HepG2 (cell line): Measurements from ENCODE around the gene CES3. TPM values are rescaled to one million over a fixed set of nuclear protein-coding genes. Genes with fewer than 3 reads are reported as not detected.

ENCODE experiments used
- CCDC6 ChIP-seq: sonication (generic); formaldehyde crosslinking; IDR thresholded peaks from 2 replicates; pipeline ENCODE4 v1.8.1; 2022; ENCODE audit warnings: mild to moderate bottlenecking, missing genetic modification reagents, moderate library complexity
- GFI1 ChIP-seq: sonication (generic); formaldehyde crosslinking; IDR thresholded peaks from 2 replicates; pipeline ENCODE4 v1.5.0; 2020; ENCODE audit warnings: missing genetic modification reagents, mild to moderate bottlenecking, borderline replicate concordance
- HOXD1 ChIP-seq: sonication (generic); formaldehyde crosslinking; IDR thresholded peaks from 2 replicates; pipeline ENCODE4 v1.5.0; 2020; ENCODE audit warnings: missing genetic modification reagents
- MAZ ChIP-seq, 2 experiments: sonication (generic) in 1 of 2; formaldehyde crosslinking in 1 of 2; IDR thresholded peaks; 2 replicates each; pipeline versions ENCODE4 v1.5.0 to v1.6.1; 2012 to 2020; ENCODE audit warnings: low read depth in 2 of 2, mild to moderate bottlenecking in 2 of 2, borderline replicate concordance in 1 of 2, improper control_type of control experiment in 1 of 2, low read length in 1 of 2, missing genetic modification reagents in 1 of 2, moderate library complexity in 1 of 2
- MBNL3 ChIP-seq: fragments of 250-450 bp; sonication (Bioruptor Pico); conservative IDR thresholded peaks from 2 replicates; pipeline ENCODE4 v1.8.0; 2022; ENCODE audit warnings: mild to moderate bottlenecking, inconsistent platforms
- MIXL1 ChIP-seq: IDR thresholded peaks from 2 replicates; pipeline ENCODE4 v1.6.1; 2016
- NFAT5 ChIP-seq: sonication (generic); formaldehyde crosslinking; IDR thresholded peaks from 2 replicates; pipeline ENCODE4 v1.4.0; 2020; ENCODE audit warnings: missing genetic modification reagents
- NFYC ChIP-seq: IDR thresholded peaks from 2 replicates; pipeline ENCODE4 v1.6.1; 2016; ENCODE audit warnings: missing genetic modification reagents, missing compliant biosample characterization
- PAF1 ChIP-seq: IDR thresholded peaks from 2 replicates; pipeline ENCODE4 v1.6.1; 2016; ENCODE audit warnings: missing genetic modification reagents, missing compliant biosample characterization
- PRDM4 ChIP-seq: sonication (generic); formaldehyde crosslinking; IDR thresholded peaks from 2 replicates; pipeline ENCODE4 v1.9.0; 2021; ENCODE audit warnings: missing genetic modification reagents, borderline replicate concordance
- RBAK ChIP-seq: sonication (generic); formaldehyde crosslinking; IDR thresholded peaks from 2 replicates; pipeline ENCODE4 v1.5.1; 2020; ENCODE audit warnings: mild to moderate bottlenecking, missing genetic modification reagents
- RORA ChIP-seq: sonication (generic); formaldehyde crosslinking; IDR thresholded peaks from 2 replicates; pipeline ENCODE4 v1.5.0; 2020; ENCODE audit warnings: mild to moderate bottlenecking, missing genetic modification reagents, moderate library complexity
- SRY ChIP-seq: sonication (generic); formaldehyde crosslinking; IDR thresholded peaks from 2 replicates; pipeline ENCODE4 v1.8.0; 2022; ENCODE audit warnings: mild to moderate bottlenecking, missing genetic modification reagents
- ZFP36L2 ChIP-seq: sonication (generic); formaldehyde crosslinking; IDR thresholded peaks from 2 replicates; pipeline ENCODE4 v1.4.0; 2020; ENCODE audit warnings: missing genetic modification reagents
- ZNF572 ChIP-seq: sonication (generic); formaldehyde crosslinking; IDR thresholded peaks from 2 replicates; pipeline ENCODE4 v1.5.1; 2020; ENCODE audit warnings: mild to moderate bottlenecking, missing genetic modification reagents
- ZNF777 ChIP-seq: sonication (generic); formaldehyde crosslinking; IDR thresholded peaks from 2 replicates; pipeline ENCODE4 v1.4.0; 2020; ENCODE audit warnings: missing genetic modification reagents
- ZNF780A ChIP-seq: sonication (generic); formaldehyde crosslinking; IDR thresholded peaks from 2 replicates; pipeline ENCODE4 v1.8.0; 2022; ENCODE audit warnings: mild to moderate bottlenecking, missing genetic modification reagents, moderate library complexity
- polyA plus RNA-seq, 8 experiments: library from polyadenylated mRNA; depleted of rRNA in 3 of 8; stranded (reverse) in 7 of 8; unstranded in 1 of 8; fragments of >200 nt; fragmentation: Illumina TruSeq in 4 of 8; extraction: Trizol in 4 of 8; gene quantifications; 2 replicates each; pipeline versions ENCODE4 v1.2.1 to v1.2.3, GENCODE V29; 2011 to 2016; ENCODE audit warnings: low read depth in 4 of 8, missing spikeins in 1 of 8, mixed read lengths in 1 of 8; ENCODE audit not compliant: insufficient read depth in 1 of 8
- total RNA-seq, 5 experiments: library from RNA; depleted of rRNA; stranded (reverse); fragments of >200 nt; fragmentation: Illumina TruSeq; extraction: Trizol; gene quantifications; 2 replicates each; pipeline ENCODE4 v1.2.3, GENCODE V29; 2016; ENCODE audit warnings: low read depth in 1 of 5
- TF ChIP-seq, protein P1 (sequence below): sonication (generic); formaldehyde crosslinking; IDR thresholded peaks from 2 replicates; pipeline ENCODE4 v1.4.0; 2020; ENCODE audit warnings: missing genetic modification reagents, borderline replicate concordance

The CES3 gene
- total and polyA plus RNA-seq, 2 of the 13 experiments (the other 11 are each of a cell fraction or from before 2014, with no cell fraction given) = 6.6 to 17.4 TPM

DNA sequence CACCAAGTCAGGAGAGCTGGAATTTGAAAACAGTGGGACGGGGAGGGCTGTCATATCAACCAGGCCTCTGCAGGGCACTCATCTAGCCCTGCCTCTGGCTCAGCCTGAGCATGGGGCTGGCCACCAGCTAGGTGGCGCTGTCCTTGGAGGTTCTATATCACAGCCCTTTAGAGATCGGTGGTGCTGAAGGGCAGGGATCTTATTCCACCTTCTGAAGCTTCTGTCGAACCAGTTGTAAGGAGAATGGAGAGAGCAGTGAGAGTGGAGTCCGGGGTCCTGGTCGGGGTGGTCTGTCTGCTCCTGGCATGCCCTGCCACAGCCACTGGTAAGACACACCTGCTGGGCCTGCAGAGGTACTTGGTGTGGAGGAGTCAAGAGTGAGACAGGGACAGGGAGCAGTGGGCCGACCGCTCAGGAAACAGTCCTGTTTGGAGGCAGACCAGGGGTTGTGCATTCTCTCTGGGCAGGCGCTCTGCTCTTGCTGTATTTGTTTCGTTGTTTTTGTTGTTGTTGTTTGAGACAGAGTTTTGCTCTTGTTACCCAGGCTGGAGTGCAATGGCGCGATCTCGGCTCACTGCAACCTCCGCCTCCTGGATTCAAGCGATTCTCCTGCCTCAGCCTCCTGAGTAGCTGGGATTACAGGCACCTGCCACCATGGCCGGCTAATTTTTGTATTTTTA lies at the start of gene CES3 (continued):
- TF ChIP-seq, protein P1, sequence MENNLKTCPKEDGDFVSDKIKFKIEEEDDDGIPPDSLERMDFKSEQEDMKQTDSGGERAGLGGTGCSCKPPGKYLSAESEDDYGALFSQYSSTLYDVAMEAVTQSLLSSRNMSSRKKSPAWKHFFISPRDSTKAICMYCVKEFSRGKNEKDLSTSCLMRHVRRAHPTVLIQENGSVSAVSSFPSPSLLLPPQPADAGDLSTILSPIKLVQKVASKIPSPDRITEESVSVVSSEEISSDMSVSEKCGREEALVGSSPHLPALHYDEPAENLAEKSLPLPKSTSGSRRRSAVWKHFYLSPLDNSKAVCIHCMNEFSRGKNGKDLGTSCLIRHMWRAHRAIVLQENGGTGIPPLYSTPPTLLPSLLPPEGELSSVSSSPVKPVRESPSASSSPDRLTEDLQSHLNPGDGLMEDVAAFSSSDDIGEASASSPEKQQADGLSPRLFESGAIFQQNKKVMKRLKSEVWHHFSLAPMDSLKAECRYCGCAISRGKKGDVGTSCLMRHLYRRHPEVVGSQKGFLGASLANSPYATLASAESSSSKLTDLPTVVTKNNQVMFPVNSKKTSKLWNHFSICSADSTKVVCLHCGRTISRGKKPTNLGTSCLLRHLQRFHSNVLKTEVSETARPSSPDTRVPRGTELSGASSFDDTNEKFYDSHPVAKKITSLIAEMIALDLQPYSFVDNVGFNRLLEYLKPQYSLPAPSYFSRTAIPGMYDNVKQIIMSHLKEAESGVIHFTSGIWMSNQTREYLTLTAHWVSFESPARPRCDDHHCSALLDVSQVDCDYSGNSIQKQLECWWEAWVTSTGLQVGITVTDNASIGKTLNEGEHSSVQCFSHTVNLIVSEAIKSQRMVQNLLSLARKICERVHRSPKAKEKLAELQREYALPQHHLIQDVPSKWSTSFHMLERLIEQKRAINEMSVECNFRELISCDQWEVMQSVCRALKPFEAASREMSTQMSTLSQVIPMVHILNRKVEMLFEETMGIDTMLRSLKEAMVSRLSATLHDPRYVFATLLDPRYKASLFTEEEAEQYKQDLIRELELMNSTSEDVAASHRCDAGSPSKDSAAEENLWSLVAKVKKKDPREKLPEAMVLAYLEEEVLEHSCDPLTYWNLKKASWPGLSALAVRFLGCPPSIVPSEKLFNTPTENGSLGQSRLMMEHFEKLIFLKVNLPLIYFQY (CRISPR knock-in tag) = 0 out of 2 replicates have a peak, but pooled peaks have one; percentile 45
- TF ChIP-seq SRY (CRISPR knock-in tag) (no peak), ZNF780A (CRISPR knock-in tag) (no peak), NFAT5 (CRISPR knock-in tag) (no peak; the same call in 1 of the 2 replicates), ZNF777 (CRISPR knock-in tag) (peak; percentile 73), ZNF572 (CRISPR knock-in tag) (0 out of 2 replicates have a peak, but pooled peaks have one; percentile 78), ZFP36L2 (CRISPR knock-in tag) (no peak), MIXL1 (CRISPR knock-in tag) (peak; percentile 64; the same call in 1 of the 2 replicates), PRDM4 (CRISPR knock-in tag) (0 out of 2 replicates have a peak, but pooled peaks have one; percentile 7), MAZ (IDR thresholded peaks at IDR 0.05; ENCODE audit: borderline replicate concordance, low read depth, low read length) (no peak; the same call in 1 of the 2 replicates), MAZ (CRISPR knock-in tag; IDR thresholded peaks at IDR 0.05; ENCODE audit: low read depth) (peak; percentile 37; the same call in 1 of the 2 replicates), RBAK (no peak), PAF1 (CRISPR knock-in tag) (no peak), MBNL3 (CRISPR knock-in tag) (no peak), NFYC (CRISPR knock-in tag) (no peak), GFI1 (CRISPR knock-in tag) (no peak), CCDC6 (peak; percentile 48; the same call in 1 of the 2 replicates), HOXD1 (CRISPR knock-in tag) (no peak), RORA (CRISPR knock-in tag) (no peak)
